Choroid plexus epithelial cell (primary cell): ENCODE measurements around the gene N4BP2L2.

Experiments used
- DNase-seq: peaks from one replicate; pipeline ENCODE4 v3.0.0-alpha.2; 2010; ENCODE audit warnings: low read depth
- H3K4me3 ChIP-seq: 2 replicates; pipeline ENCODE4 v1.5.1; 2011; ENCODE audit warnings: low read depth, mild to moderate bottlenecking, control low read depth, low read length, moderate library complexity
- CTCF ChIP-seq: conservative IDR thresholded peaks from 2 replicates; pipeline ENCODE4 v1.5.1; 2011; ENCODE audit warnings: low read depth, mild to moderate bottlenecking, control low read depth, inconsistent platforms, low read length, moderate library complexity

The N4BP2L2 gene

GRCh38 chr13:32426990-32427851, 111.4 kb downstream of the N4BP2L2 start:
- peak; percentile 19 for DNase-seq
- TF ChIP-seq CTCF: no peak
- H3K4me3 ChIP-seq: peak overlapping the region; percentile 67

- no peak for TF ChIP-seq CTCF
- H3K4me3 ChIP-seq: peak overlapping the region; percentile 67
- peak; percentile 36 for DNase-seq
Observed at GRCh38 chr13:32426191-32426989, 112.2 kb downstream of the N4BP2L2 start.

GRCh38 chr13:32425158-32425557, 113.4 kb downstream of the N4BP2L2 start:
- H3K4me3 ChIP-seq: no peak overlapping the region
- no peak for DNase-seq
- TF ChIP-seq CTCF: no peak

GRCh38 chr13:32423592-32423991, 115.0 kb downstream of the N4BP2L2 start:
- H3K4me3 ChIP-seq: no peak overlapping the region
- TF ChIP-seq CTCF: no peak
- DNase-seq: no peak

- no peak overlapping the region for H3K4me3 ChIP-seq
- no peak for TF ChIP-seq CTCF
- DNase-seq: no peak
Observed at GRCh38 chr13:32419862-32420261, 118.7 kb downstream of the N4BP2L2 start.

- TF ChIP-seq CTCF: no peak
- H3K4me3 ChIP-seq: no peak overlapping the region
- no peak for DNase-seq
Observed at GRCh38 chr13:32417995-32418394, 120.6 kb downstream of the N4BP2L2 start.
